Subcutaneous adipose tissue (tissue), 4 donors: ENCODE measurements around the gene HCRT. TPM values are rescaled to one million over a fixed set of nuclear protein-coding genes. Genes with fewer than 3 reads are reported as not detected.

Experiments used
- total RNA-seq, 4 donors: library from RNA; depleted of rRNA; stranded (reverse); fragments of >200 nt; gene quantifications; one replicate each; pipeline ENCODE4 v1.1.0, GENCODE V29; 2016
- TF ChIP-seq, protein P1 (sequence below): fragments of 450-650 bp; IDR thresholded peaks from one replicate; pipeline ENCODE4 v1.5.1; 2016; ENCODE audit warnings: low read depth, mild to moderate bottlenecking, control low read depth, antibody characterized with exemption, moderate library complexity

Gene HCRT
- total RNA-seq, 4 donors from 2014 or later: not detected

DNA sequence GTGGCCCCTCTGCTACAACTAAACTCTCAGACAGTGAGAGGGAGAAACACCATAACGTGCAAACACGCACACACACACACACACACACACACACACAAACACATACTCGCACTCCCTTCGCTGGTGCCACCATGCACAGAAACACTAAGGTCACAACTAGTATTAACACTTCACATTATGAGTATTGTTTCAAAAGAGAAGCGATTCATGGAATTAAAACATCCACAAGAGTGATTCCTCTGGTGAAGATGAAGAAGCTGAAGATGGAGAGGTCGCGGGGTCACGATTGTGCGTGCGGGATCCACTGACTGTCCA is 16.2 kb upstream of the HCRT start:
- TF ChIP-seq, protein P1, sequence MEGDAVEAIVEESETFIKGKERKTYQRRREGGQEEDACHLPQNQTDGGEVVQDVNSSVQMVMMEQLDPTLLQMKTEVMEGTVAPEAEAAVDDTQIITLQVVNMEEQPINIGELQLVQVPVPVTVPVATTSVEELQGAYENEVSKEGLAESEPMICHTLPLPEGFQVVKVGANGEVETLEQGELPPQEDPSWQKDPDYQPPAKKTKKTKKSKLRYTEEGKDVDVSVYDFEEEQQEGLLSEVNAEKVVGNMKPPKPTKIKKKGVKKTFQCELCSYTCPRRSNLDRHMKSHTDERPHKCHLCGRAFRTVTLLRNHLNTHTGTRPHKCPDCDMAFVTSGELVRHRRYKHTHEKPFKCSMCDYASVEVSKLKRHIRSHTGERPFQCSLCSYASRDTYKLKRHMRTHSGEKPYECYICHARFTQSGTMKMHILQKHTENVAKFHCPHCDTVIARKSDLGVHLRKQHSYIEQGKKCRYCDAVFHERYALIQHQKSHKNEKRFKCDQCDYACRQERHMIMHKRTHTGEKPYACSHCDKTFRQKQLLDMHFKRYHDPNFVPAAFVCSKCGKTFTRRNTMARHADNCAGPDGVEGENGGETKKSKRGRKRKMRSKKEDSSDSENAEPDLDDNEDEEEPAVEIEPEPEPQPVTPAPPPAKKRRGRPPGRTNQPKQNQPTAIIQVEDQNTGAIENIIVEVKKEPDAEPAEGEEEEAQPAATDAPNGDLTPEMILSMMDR: no peak

DNA sequence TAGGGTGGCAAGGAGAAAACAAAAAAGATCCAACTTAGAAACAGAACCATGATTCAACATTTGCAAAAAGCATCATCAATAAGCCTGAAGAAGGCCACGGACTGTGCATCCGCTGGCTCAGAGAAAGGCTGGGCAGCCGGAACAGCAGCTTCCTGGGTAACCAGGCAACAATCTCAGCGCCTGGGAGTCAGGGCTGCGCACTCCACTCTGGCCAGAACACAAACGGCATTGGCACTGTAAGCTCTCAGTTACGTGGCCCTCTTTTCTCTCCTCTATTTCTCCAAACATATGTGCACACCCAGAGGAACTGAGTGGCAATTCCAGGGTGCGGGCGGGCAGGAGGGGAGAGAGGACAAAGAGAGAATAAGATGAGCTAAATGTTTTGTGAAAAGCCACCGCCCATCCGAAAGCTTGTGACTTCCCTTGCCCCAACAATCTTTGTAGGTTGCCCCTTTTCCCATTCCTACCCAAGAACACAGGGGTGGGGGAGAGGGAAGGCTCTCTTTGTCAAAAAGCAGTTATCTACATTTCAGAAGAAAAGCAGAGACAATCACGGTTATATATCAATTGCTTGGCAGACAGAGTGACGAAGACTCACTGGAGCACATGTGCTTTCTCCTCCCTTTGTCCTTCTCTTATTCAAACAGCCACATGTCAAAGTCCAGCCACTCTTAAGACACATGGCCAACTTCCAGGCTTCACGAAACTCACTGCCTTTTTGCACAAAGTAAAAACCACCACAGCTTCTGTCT is 15.6 kb upstream of the HCRT start:
- TF ChIP-seq, protein P1: no peak

DNA sequence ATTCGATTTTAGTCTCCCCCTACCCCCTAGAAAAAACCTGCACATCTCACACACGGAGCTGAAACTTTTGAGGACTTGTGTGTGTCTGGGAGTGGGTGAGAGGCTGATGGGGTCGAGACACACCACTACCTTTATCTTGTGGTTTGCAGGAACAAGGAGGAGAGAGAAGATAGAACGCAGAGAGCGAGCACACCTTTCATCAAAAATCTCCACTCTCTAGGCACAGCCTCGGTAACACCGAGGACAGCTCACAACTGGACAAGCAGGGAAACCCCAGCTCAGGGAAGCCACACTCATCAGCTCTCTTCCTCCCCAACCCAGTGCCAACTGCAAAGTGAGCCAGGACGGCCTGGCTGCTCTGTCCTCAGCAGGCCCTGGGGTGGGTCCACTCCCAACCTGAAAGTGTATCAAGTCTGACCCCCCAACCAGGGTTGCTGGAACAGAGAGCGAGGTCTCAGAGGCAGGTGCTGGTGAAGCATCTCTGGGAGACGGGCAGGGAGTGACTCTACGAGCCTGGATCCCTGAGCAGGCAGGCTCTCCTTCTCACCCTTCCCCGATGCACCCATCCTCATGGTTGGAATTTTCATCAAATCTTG is 14.3 kb upstream of the HCRT start:
- TF ChIP-seq, protein P1: no peak

DNA sequence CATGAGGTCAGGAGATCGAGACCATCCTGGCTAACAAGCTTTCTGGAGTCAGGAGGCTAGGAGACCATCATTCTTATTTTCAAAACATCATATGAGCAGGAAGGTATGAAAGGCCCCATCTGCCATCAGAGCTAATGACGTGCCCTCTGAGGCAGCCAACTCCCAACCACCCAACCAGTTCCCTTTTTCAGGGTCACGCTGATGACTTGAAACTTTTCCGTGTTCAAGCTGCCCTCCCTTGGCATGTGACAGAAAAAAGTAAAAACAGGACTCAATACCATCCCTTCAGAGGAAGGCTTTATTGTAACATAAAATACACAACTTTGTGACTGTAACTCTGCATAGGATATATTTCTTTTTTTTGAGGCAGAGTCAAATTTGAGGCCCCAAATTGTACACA is 13.6 kb upstream of the HCRT start:
- TF ChIP-seq, protein P1: no peak

- TF ChIP-seq, protein P1: no peak
Observed at GRCh38 chr17:42197564-42198156, 12.4 kb upstream of the HCRT start.

DNA sequence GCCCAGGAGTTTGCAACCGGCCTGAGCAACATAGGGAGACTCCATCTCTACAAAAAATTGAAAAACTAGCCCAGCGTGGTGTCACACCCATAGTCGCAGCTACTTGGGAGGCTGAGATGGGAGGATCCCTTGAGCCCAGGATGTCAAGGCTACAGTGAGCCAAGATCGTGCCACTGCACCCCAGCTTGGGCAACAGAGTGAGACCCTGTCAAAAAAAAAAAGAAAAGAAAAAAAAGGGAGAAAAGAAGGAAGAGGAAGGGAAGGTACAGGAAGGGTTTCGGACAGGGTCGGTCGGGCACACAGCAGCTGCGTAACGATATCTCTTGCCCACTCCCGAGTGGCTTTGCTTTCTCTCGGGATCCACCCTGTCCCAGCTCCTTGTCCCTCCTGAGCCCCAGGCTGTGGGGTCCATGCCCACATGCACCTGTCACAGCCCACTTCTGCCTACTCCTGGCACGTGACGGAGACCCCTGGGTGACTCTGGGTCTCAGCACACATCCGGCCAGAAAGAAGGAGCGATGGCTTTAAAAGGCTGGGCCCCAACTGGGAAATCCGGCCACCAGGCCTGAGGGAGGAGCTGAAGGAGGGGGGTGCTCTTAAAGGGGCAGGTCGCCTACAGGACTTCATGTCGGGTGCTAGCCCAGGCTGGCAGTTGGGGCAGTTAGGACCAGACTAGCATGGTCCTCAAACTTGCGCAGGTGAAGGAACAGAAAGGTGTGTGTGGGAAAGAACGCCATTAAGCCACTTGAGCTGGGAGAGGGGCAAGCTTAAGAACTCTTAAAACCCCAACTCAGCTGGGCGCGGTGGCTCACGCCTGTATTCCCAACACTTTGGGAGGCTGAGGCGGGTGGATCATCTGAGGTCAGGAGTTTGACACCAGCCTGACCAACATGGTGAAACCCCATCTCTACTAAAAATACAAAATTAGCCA is 9.0 kb upstream of the HCRT start, which contains the start of gene GHDC:
Gene GHDC (minus strand): TSS at position 526 of the 931 bp plus-strand sequence. CDS start 913 bp downstream, outside the sequence.
- TF ChIP-seq, protein P1: no peak
